HCT116 (cell line): ENCODE results near the gene ABR.

Experiments
- ATF3 ChIP-seq: IDR thresholded peaks from 2 replicates; pipeline ENCODE4 v1.6.1; 2012
- CTCF ChIP-seq, 3 experiments: fragments of 200-600 bp in 1 of 3; sonication (generic) in 1 of 3; IDR thresholded peaks in 2 of 3; conservative IDR thresholded peaks in 1 of 3; 2 replicates each; pipeline ENCODE4 v1.5.1; 2012 to 2017; ENCODE audit warnings: low read depth in 2 of 3, low read length in 2 of 3, antibody characterized with exemption in 1 of 3, borderline replicate concordance in 1 of 3, control low read depth in 1 of 3, mild to moderate bottlenecking in 1 of 3, mixed read lengths in 1 of 3, mixed run types in 1 of 3, moderate library complexity in 1 of 3; ENCODE audit not compliant: insufficient read depth in 1 of 3
- EZH2 ChIP-seq: fragments of 200-600 bp; sonication (generic); IDR thresholded peaks from 2 replicates; pipeline ENCODE4 v1.6.1; 2017; ENCODE audit warnings: antibody characterized with exemption, mixed run types
- EZH2phosphoT487 ChIP-seq: fragments of 200-600 bp; IDR thresholded peaks from 2 replicates; pipeline ENCODE4 v1.6.1; 2018; ENCODE audit warnings: antibody characterized with exemption, borderline replicate concordance
- MAX ChIP-seq: IDR thresholded peaks from 2 replicates; pipeline ENCODE4 v1.6.1; 2012
- POLR2A ChIP-seq: IDR thresholded peaks from 2 replicates; pipeline ENCODE4 v1.7.0; 2011; ENCODE audit warnings: borderline replicate concordance; ENCODE audit not compliant: insufficient read depth, insufficient read length; ENCODE audit errors: extremely low read depth
- POLR2AphosphoS5 ChIP-seq: IDR thresholded peaks from 2 replicates; pipeline ENCODE4 v1.6.1; 2011; ENCODE audit warnings: mild to moderate bottlenecking, low read depth, low read length, moderate library complexity
- REST ChIP-seq: IDR thresholded peaks from 2 replicates; pipeline ENCODE4 v1.6.1; 2012; ENCODE audit warnings: low read depth
- TCF7L2 ChIP-seq: IDR thresholded peaks from 2 replicates; pipeline ENCODE4 v1.7.0; 2011; ENCODE audit warnings: borderline replicate concordance, inconsistent platforms; ENCODE audit not compliant: insufficient read depth, insufficient read length; ENCODE audit errors: extremely low read depth
- YY1 ChIP-seq: IDR thresholded peaks from 2 replicates; pipeline ENCODE4 v1.6.1; 2011; ENCODE audit warnings: low read length, low read depth, moderate library complexity, mild to moderate bottlenecking; ENCODE audit not compliant: insufficient replicate concordance; ENCODE audit errors: extremely low read depth
- ZBTB33 ChIP-seq: IDR thresholded peaks from 2 replicates; pipeline ENCODE4 v1.6.1; 2011; ENCODE audit warnings: mild to moderate bottlenecking, low read length, moderate library complexity; ENCODE audit not compliant: insufficient replicate concordance; ENCODE audit errors: extremely low read depth
- ZFX ChIP-seq: fragments of 450-650 bp; IDR thresholded peaks from 2 replicates; pipeline ENCODE4 v1.6.1; 2017

GRCh38 chr17:1042486-1042885 lies 137.3 kb downstream of the ABR start:
- TF ChIP-seq EZH2phosphoT487, result no peak
- TF ChIP-seq ZBTB33, result no peak
- TF ChIP-seq CTCF (IDR thresholded peaks at IDR 0.05 in 2 of 3, conservative IDR thresholded peaks at IDR 0.05 in 1 of 3; ENCODE audit: borderline replicate concordance in 1 of 3, insufficient read depth in 1 of 3, low read depth in 2 of 3, low read length in 2 of 3), result no peak
- TF ChIP-seq TCF7L2, result no peak
- no peak for TF ChIP-seq ATF3
- no peak for TF ChIP-seq POLR2AphosphoS5
- no peak for TF ChIP-seq MAX
- no peak for TF ChIP-seq POLR2A
- no peak for TF ChIP-seq YY1
- TF ChIP-seq EZH2, result no peak
- TF ChIP-seq ZFX, result no peak
- no peak for TF ChIP-seq REST
